SK-N-MC (cell line): ENCODE data around the gene PREB.

Source experiments
- EZH2 ChIP-seq: fragments of 200-600 bp; sonication (generic); IDR thresholded peaks from one replicate; pipeline ENCODE4 v1.6.1; 2017; ENCODE audit warnings: antibody characterized with exemption
- POLR2AphosphoS5 ChIP-seq: IDR thresholded peaks from 2 replicates; pipeline ENCODE4 v1.6.1; 2012; ENCODE audit warnings: mild to moderate bottlenecking, low read depth, low read length, borderline replicate concordance

DNA sequence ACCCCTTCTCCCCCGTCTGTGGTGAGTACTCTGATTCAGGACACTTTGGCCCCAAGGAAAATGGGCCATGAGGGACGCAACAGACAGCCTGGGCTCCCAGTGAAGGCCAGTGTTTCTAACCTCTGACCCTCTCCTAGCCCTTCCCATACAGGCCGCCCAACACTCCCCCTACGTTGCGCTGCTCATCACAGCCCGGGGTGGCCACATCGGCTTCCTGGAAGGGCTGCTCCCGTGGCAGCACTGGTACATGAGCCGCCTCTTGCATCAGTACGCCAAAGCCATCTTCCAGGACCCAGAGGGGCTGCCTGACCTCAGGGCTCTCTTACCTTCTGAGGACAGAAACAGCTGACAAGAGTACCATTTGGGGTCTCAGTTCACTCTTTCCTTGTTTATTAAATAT is 4.0 kb downstream of the PREB start:
- TF ChIP-seq POLR2AphosphoS5 (no peak), EZH2 (no peak)
